Epidermal melanocyte (primary cell): Measurements from ENCODE around the gene PARD3.

Source experiments
- DNase-seq: peaks from one replicate; pipeline ENCODE4 v3.0.0; 2011; ENCODE audit warnings: low spot score; ENCODE audit not compliant: insufficient read length

Gene PARD3

GRCh38 chr10:34547291-34547690, 267.8 kb downstream of the PARD3 start:
- DNase-seq: no peak

- no peak for DNase-seq
Observed at GRCh38 chr10:34544400-34544799, 270.7 kb downstream of the PARD3 start.

GRCh38 chr10:34543716-34544115, 271.4 kb downstream of the PARD3 start:
- DNase-seq: no peak

- DNase-seq: no peak
Observed at GRCh38 chr10:34540492-34540891, 274.6 kb downstream of the PARD3 start.

- DNase-seq: no peak
Observed at GRCh38 chr10:34539533-34540315, 275.4 kb downstream of the PARD3 start.

GRCh38 chr10:34538281-34538829, 276.7 kb downstream of the PARD3 start:
- no peak for DNase-seq

GRCh38 chr10:34537629-34538231, 277.4 kb downstream of the PARD3 start:
- no peak for DNase-seq

GRCh38 chr10:34535872-34536271, 279.2 kb downstream of the PARD3 start:
- no peak for DNase-seq

GRCh38 chr10:34530778-34531177, 284.3 kb downstream of the PARD3 start:
- DNase-seq: no peak

- DNase-seq: no peak
Observed at GRCh38 chr10:34528320-34528719, 286.8 kb downstream of the PARD3 start.

GRCh38 chr10:34526758-34527730, 288.1 kb downstream of the PARD3 start:
- DNase-seq: no peak

GRCh38 chr10:34526186-34526585, 288.9 kb downstream of the PARD3 start:
- DNase-seq: no peak

- DNase-seq: no peak
Observed at GRCh38 chr10:34524369-34525091, 290.6 kb downstream of the PARD3 start.

- no peak for DNase-seq
Observed at GRCh38 chr10:34523017-34523767, 291.9 kb downstream of the PARD3 start.

- no peak for DNase-seq
Observed at GRCh38 chr10:34522546-34522945, 292.6 kb downstream of the PARD3 start.

GRCh38 chr10:34520510-34520909, 294.6 kb downstream of the PARD3 start:
- no peak for DNase-seq

- no peak for DNase-seq
Observed at GRCh38 chr10:34520084-34520483, 295.0 kb downstream of the PARD3 start.

GRCh38 chr10:34514290-34514689, 300.8 kb downstream of the PARD3 start:
- DNase-seq: no peak

GRCh38 chr10:34513636-34514035, 301.5 kb downstream of the PARD3 start:
- DNase-seq: no peak

GRCh38 chr10:34507217-34507616, 307.9 kb downstream of the PARD3 start:
- no peak for DNase-seq
